ENCODE measurements around the gene SNX6.
"Not testable (repeated sequence)": the region's sequence is repeated elsewhere in the genome, so short reads cannot be mapped to it uniquely, and the experiment has no call there.

Gene SNX6

GRCh38 chr14:34556498-34556829, 73.5 kb downstream of the SNX6 start:
- DNase-seq, result not testable (repeated sequence)

GRCh38 chr14:34555583-34556497, 74.1 kb downstream of the SNX6 start:
- not testable (repeated sequence) for DNase-seq

- DNase-seq, result peak; percentile 40
Observed at GRCh38 chr14:34554540-34555250, 75.3 kb downstream of the SNX6 start.

GRCh38 chr14:34549276-34549966, 80.5 kb downstream of the SNX6 start:
- DNase-seq, result not testable (repeated sequence)

DNA sequence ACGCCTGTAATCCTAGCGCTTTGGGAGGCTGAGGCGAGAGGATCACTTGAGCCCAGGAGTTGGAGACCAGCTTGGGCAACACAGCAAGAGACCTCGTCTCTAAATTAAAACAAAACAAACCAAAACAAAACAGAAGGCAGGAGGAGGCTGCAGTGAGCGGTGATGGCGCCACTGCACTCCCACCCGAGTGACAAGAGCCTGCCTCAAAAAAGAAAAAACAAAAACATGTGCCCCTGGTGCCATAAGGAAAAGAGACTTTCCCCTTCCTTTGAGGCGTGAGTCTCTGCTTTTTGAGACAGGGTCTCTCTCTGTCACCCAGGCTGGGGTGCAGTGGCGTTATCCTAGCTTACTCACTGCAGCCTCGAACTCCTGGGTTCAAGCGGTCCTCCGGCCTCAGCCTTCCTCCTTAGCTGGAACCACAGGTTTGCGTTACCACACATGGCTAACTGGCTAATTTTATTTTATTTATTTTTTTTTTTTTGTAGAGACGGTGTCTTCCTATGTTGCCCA, 81.4 kb downstream of the SNX6 start:
- DNase-seq, result no peak

- DNase-seq, result not testable (repeated sequence)
Observed at GRCh38 chr14:34547136-34547520, 82.8 kb downstream of the SNX6 start.

DNA sequence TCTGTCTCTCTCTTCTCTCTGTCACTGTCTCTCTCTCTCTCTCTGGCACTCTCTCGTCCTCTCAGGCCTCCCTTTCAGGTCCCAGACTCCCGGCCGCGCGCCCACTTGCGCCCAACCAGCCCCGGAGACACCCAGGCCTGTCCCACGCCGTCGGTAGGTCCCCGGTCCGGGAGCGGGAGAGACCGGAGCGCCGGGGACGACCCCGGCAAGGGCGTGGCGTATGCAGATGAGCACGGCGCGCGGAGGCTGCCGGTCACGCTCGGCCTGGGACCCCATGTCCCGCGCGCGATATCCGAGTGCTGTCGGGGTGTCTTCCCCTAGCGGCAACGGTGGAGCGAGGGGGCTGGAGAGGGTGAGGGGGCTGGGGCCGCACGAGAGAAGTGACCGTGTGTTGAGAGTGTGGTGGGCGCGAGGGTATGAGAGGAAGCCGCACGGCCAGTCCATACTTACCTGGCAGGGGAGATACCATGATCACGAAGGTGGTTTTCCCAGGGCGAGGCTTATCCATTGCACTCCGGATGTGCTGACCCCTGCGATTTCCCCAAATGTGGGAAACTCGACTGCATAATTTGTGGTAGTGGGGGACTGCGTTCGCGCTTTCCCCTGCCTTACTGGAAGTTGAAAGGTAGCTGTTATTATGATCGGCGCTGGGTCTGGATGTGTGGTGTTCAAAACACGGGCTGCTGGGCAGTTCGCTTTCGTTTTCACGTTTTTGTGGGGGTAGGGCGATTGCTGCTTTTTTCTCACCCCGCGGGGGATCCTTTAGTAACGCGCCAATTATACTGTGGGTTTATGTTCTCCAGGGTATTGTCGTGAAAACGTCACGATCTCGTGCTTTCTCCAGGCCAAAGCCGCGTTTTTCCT, 83.4 kb downstream of the SNX6 start:
- not testable (repeated sequence) for DNase-seq

GRCh38 chr14:34540181-34541059, 89.5 kb downstream of the SNX6 start:
- not testable (repeated sequence) for DNase-seq

DNA sequence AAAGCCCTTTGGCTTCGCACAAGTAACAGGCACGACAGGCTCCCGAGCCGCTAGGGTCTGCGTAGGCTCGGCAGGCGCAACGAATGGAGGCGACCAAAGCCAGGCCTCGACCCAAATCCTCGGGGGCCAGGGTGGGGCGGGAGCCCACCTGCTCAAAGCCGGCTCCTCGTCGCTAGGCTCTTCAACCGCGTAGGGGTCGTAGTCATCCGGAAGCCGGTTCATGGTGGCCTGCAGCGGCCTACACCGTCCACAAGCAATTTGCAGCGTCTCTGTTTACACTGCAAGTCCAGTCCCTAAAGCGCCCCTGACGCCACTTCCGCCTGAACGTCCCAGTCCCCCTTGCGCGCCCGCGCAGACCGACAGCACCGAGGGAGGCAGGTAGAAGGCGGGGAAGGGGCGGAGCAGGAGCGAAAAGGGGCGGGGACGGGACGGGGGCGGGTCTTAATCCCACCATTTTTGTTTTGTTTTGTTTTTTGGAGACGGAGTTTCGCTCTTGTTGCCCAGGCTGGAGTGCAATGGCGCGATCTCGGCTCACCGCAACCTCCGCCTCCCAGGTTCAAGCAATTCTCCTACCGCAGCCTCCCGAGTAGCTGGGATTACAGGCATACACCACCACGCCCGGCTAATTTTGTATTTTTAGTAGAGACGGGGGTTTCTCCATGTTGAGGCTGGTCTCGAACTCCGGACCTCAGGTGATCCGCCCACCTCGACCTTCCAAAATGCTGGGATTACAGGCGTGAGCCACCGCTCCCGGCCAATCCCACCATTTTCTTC, 90.4 kb downstream of the SNX6 start, which contains the start of gene EAPP:
TSS of gene EAPP (minus strand) at position 295 of the 774 bp plus-strand sequence. CDS start at position 222, 73 bp downstream.
- peak; percentile 96 for DNase-seq

DNA sequence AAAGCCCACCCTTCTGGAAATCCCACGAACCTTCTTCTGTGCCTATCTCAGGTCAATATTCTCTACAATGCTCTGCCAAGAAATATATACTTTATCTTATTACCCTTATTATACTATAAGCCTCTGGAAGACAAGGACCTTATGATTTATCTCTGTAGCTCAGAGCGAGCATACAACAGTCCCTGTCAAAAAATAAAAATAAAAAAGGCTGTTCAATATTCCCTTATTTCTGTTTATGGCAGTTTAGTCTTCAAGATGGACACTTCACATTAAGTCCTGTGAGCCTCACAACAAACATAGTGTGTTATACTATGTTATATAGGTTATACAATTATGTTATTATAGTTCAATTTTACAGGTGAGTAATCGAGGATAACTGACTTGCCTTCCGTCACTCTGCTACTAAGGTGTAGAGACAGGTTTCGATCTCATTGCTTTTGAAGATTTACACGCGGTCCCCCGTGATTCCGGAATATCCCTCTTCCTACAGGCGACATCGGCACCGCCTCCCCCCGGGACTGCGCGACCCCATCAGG, 91.0 kb downstream of the SNX6 start:
- no peak for DNase-seq

DNA sequence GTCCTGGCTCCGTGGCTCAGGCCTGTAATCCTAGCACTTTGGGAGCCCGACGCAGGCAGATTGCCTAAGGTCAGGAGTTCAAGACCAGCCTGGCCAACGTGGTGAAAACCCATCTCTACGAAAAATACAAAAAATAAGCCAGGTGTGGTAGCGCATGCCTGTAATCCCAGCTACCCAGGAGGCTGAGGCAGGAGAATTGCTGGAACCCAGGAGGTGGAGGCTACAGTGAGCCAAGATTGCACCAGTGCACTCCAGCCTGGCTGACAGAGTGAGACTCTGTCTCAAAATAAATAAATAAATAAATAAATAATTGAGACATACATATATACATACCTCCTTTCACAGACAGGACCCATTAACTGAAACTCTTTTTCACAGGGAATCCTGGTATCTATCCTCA, 91.9 kb downstream of the SNX6 start:
- not testable (repeated sequence) for DNase-seq

DNA sequence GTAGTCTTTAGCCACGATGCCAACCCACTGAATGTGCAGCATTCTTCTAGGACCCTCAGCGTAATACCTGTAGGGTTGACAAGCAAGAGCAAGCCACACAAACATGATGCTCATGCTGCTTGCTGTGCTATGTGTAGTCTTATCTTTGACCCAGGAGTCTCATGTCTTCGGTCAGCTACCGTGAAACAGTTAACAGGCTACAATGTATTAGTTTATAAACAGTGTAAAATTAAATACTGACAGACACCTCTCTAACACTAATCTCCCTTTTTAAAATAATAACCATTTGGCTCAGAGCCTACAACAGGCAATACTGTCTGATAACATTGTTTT, 92.3 kb downstream of the SNX6 start:
- DNase-seq, result no peak

- peak; percentile 53 for DNase-seq
Observed at GRCh38 chr14:34536951-34537676, 92.8 kb downstream of the SNX6 start.

DNA sequence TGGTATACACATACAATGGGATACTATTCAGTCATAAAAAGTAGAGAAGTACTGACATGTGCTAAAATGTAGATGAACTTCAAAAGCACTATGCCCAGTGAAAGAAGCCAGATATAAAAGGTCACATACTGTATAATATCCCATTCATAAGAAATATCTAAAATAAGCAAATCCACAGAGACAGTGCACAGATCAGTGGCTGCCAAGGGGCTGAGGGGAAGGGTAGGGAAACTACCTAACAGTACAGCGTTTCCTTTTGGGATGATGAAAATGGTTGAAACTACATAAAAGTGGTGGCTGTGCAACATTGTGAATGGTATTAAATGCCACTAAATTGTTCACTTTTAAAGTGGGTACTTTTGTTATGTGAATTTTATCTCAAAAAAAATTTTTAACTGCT, 102.4 kb downstream of the SNX6 start:
- no peak for DNase-seq

GRCh38 chr14:34524216-34524615, 105.7 kb downstream of the SNX6 start:
- not testable (repeated sequence) for DNase-seq

DNA sequence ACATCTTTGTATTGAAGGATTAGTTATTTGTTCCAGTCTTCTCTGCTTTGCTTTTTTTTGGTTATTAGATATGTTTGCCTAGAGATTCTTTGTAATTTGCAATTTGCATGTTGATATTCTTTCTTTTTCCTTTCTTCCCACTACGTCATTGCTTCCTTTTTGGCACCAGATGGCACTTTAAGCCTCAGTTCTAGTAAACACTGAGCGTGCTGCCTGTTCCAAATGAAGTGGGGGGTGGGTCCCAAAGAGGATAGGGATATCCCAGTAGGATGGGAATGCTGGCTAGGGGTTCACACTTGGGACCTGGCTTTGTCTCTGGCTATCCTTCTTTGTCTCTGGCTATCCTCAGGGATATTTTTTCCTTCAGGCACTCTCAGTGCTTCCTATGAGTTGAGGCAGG, 107.5 kb downstream of the SNX6 start:
- DNase-seq, result no peak

DNA sequence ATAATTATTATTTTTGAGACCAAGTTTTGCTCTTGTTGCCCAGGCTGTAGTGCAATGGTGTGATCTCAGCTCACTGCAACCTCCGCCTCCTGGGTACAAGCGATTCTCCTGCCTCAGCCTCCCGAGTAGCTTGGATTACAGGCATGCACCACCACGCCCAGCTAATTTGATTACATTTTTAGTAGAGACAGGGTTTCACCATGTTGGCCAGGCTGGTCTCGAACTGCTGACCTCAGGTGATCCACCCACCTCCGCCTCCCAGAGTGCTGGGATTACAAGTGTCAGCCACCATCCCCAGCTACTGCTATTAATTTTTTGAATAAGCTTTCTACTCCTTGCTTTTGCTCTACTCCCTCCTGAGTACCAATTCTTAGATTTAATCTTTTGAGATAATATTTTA, 108.9 kb downstream of the SNX6 start:
- DNase-seq, result not testable (repeated sequence)

GRCh38 chr14:34520304-34520970, 109.5 kb downstream of the SNX6 start:
- DNase-seq, result not testable (repeated sequence)

Data from fibroblast of skin of right quadriceps (primary cell).